ENCODE data around the gene C18orf32. TPM values are rescaled to one million over a fixed set of nuclear protein-coding genes. Genes with fewer than 3 reads are reported as not detected.
A peak's percentile ranks its signal among the peaks of the same experiment; 100 is the strongest.
"Not testable (repeated sequence)": the region's sequence is repeated elsewhere in the genome, so short reads cannot be mapped to it uniquely, and the experiment has no call there.

Gene C18orf32
- 14.6 and 21.5 TPM in 2 replicates for total RNA-seq (2014; rRNA removed; shearing (Covaris generic))

GRCh38 chr18:49486953-49487710 is at the start of gene C18orf32:
C18orf32 (minus strand) TSS chr18:49487234; CDS start chr18:49483748, 3,486 bp downstream.
- Histone ChIP-seq H3K36me3 (peaks cover 46% of the 10 kb centered on the region), H3K9me3 (replicated peaks) (no peaks in the 10 kb centered on the region), H3K4me1 (peaks cover 9% of the 10 kb centered on the region), H3K27ac (peak within 1 kb of the TSS; percentile 62), H3K4me3 (peak within 1 kb of the TSS; percentile 67), H3K27me3 (no peaks in the 10 kb centered on the region)
- peak; percentile 92 to 93 for DNase-seq

GRCh38 chr18:49534846-49535601 is 48.0 kb upstream of the C18orf32 start:
- Histone ChIP-seq H3K9me3 (replicated peaks) (peaks cover 3% of the 10 kb centered on the region; the same call in 1 of the 2 replicates), H3K27ac (no peak overlapping the region), H3K4me1 (no peaks in the 10 kb centered on the region), H3K4me3 (no peak overlapping the region), H3K36me3 (no peaks in the 10 kb centered on the region), H3K27me3 (no peaks in the 10 kb centered on the region)
- no peak for DNase-seq

- Histone ChIP-seq H3K27ac (no peak overlapping the region), H3K27me3 (no peaks in the 10 kb centered on the region), H3K9me3 (replicated peaks) (peaks cover 3% of the 10 kb centered on the region; the same call in 1 of the 2 replicates), H3K36me3 (no peaks in the 10 kb centered on the region), H3K4me1 (no peaks in the 10 kb centered on the region), H3K4me3 (no peak overlapping the region)
- no peak for DNase-seq
These were observed 44.7 kb upstream of the C18orf32 start for GRCh38 chr18:49531678-49532153.

- no peaks in the 10 kb centered on the region for H3K36me3 ChIP-seq
- peaks cover 2% of the 10 kb centered on the region; the same call in 1 of the 2 replicates for H3K9me3 ChIP-seq (replicated peaks)
- no peak for DNase-seq
- H3K27ac ChIP-seq = no peak overlapping the region
- no peaks in the 10 kb centered on the region for H3K4me1 ChIP-seq
- no peak overlapping the region for H3K4me3 ChIP-seq
- no peaks in the 10 kb centered on the region for H3K27me3 ChIP-seq
These were observed 42.6 kb upstream of the C18orf32 start for GRCh38 chr18:49529596-49529995.

- H3K27me3 ChIP-seq = no peaks in the 10 kb centered on the region
- no peaks in the 10 kb centered on the region for H3K9me3 ChIP-seq (replicated peaks)
- no peak overlapping the region for H3K27ac ChIP-seq
- DNase-seq = no peak
- H3K4me1 ChIP-seq = no peaks in the 10 kb centered on the region
- H3K36me3 ChIP-seq = no peaks in the 10 kb centered on the region
- no peak overlapping the region for H3K4me3 ChIP-seq
These were observed 40.7 kb upstream of the C18orf32 start for GRCh38 chr18:49527631-49528327.

GRCh38 chr18:49525981-49526380 is 38.9 kb upstream of the C18orf32 start:
- Histone ChIP-seq H3K36me3 (no peaks in the 10 kb centered on the region), H3K27me3 (no peaks in the 10 kb centered on the region), H3K9me3 (replicated peaks) (no peaks in the 10 kb centered on the region), H3K27ac (no peak overlapping the region), H3K4me1 (peaks cover 8% of the 10 kb centered on the region), H3K4me3 (no peak overlapping the region)
- no peak for DNase-seq

- H3K27me3 ChIP-seq = no peaks in the 10 kb centered on the region
- H3K36me3 ChIP-seq = no peaks in the 10 kb centered on the region
- H3K4me3 ChIP-seq = no peak overlapping the region
- no peak overlapping the region for H3K27ac ChIP-seq
- peaks cover 18% of the 10 kb centered on the region for H3K4me1 ChIP-seq
- no peak for DNase-seq
- H3K9me3 ChIP-seq (replicated peaks) = no peaks in the 10 kb centered on the region
These were observed 37.9 kb upstream of the C18orf32 start for GRCh38 chr18:49524951-49525350.

- Histone ChIP-seq H3K27me3 (no peaks in the 10 kb centered on the region), H3K9me3 (replicated peaks) (no peaks in the 10 kb centered on the region)
These were observed 37.3 kb upstream of the C18orf32 start for GRCh38 chr18:49524349-49524748.

GRCh38 chr18:49523580-49524093 is 36.6 kb upstream of the C18orf32 start:
- H3K27me3 ChIP-seq; DNase-seq; H3K27ac ChIP-seq; H3K36me3 ChIP-seq; H3K9me3 ChIP-seq (replicated peaks); H3K4me3 ChIP-seq: not testable (repeated sequence)
- peaks cover 28% of the 10 kb centered on the region for H3K4me1 ChIP-seq

More at GRCh38 chr18:49524349-49524748, 37.3 kb upstream of the C18orf32 start:
- no peak overlapping the region for H3K27ac ChIP-seq
- peaks cover 24% of the 10 kb centered on the region for H3K4me1 ChIP-seq
- no peaks in the 10 kb centered on the region for H3K36me3 ChIP-seq
- DNase-seq = no peak
- no peak overlapping the region for H3K4me3 ChIP-seq

GRCh38 chr18:49521216-49521835 is 34.3 kb upstream of the C18orf32 start:
- Histone ChIP-seq H3K9me3 (replicated peaks) (no peaks in the 10 kb centered on the region), H3K27me3 (no peaks in the 10 kb centered on the region), H3K4me3 (no peak overlapping the region), H3K4me1 (peaks cover 28% of the 10 kb centered on the region), H3K27ac (peak overlapping the region; percentile 37), H3K36me3 (no peaks in the 10 kb centered on the region)
- DNase-seq = peak; percentile 76 to 91

GRCh38 chr18:49520661-49521145 is 33.7 kb upstream of the C18orf32 start:
- DNase-seq = peak; percentile 58 to 81
- Histone ChIP-seq H3K4me1 (peaks cover 28% of the 10 kb centered on the region), H3K4me3 (no peak overlapping the region), H3K27me3 (no peaks in the 10 kb centered on the region), H3K9me3 (replicated peaks) (no peaks in the 10 kb centered on the region), H3K36me3 (no peaks in the 10 kb centered on the region), H3K27ac (peak overlapping the region; percentile 37)

GRCh38 chr18:49519101-49519971 is 32.3 kb upstream of the C18orf32 start:
- Histone ChIP-seq H3K36me3 (no peaks in the 10 kb centered on the region), H3K4me3 (no peak overlapping the region), H3K27ac (no peak overlapping the region), H3K4me1 (peaks cover 28% of the 10 kb centered on the region), H3K27me3 (no peaks in the 10 kb centered on the region), H3K9me3 (replicated peaks) (no peaks in the 10 kb centered on the region)
- no peak for DNase-seq

GRCh38 chr18:49517483-49517882 is 30.4 kb upstream of the C18orf32 start:
- no peaks in the 10 kb centered on the region for H3K36me3 ChIP-seq
- no peaks in the 10 kb centered on the region for H3K27me3 ChIP-seq
- no peaks in the 10 kb centered on the region for H3K9me3 ChIP-seq (replicated peaks)
- no peak for DNase-seq
- peaks cover 28% of the 10 kb centered on the region for H3K4me1 ChIP-seq
- no peak overlapping the region for H3K27ac ChIP-seq
- H3K4me3 ChIP-seq = no peak overlapping the region
